ENCODE measurements around the gene PRR14. TPM values are rescaled to one million over a fixed set of nuclear protein-coding genes. Genes with fewer than 3 reads are reported as not detected.
A peak's percentile ranks its signal among the peaks of the same experiment; 100 is the strongest.
"Not testable (repeated sequence)": the region's sequence is repeated elsewhere in the genome, so short reads cannot be mapped to it uniquely, and the experiment has no call there.

The PRR14 gene
- total and polyA plus RNA-seq, 7 donors: 20.8 to 51.4 (median 31.6) TPM

- TF ChIP-seq POLR2AphosphoS5 (IDR thresholded peaks at IDR 0.05): no peak
- TF ChIP-seq EP300 (IDR thresholded peaks at IDR 0.05): no peak
- no peak for TF ChIP-seq POLR2A (IDR thresholded peaks at IDR 0.05)
- TF ChIP-seq, protein P1, sequence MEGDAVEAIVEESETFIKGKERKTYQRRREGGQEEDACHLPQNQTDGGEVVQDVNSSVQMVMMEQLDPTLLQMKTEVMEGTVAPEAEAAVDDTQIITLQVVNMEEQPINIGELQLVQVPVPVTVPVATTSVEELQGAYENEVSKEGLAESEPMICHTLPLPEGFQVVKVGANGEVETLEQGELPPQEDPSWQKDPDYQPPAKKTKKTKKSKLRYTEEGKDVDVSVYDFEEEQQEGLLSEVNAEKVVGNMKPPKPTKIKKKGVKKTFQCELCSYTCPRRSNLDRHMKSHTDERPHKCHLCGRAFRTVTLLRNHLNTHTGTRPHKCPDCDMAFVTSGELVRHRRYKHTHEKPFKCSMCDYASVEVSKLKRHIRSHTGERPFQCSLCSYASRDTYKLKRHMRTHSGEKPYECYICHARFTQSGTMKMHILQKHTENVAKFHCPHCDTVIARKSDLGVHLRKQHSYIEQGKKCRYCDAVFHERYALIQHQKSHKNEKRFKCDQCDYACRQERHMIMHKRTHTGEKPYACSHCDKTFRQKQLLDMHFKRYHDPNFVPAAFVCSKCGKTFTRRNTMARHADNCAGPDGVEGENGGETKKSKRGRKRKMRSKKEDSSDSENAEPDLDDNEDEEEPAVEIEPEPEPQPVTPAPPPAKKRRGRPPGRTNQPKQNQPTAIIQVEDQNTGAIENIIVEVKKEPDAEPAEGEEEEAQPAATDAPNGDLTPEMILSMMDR (IDR thresholded peaks at IDR 0.05): no peak
- no peaks in the 10 kb centered on the region for H3K36me3 ChIP-seq
- H3K4me1 ChIP-seq: peaks cover 0 to 7% (median 3%) of the 10 kb centered on the region in 4 donors
- WGBS, 2 donors: 82 to 83% methylated on average over 4 of the region's 4 CpGs
- H3K4me3 ChIP-seq: no peak overlapping the region
- no peak for DNase-seq
- peaks cover 0 to 3% (median 0%) of the 10 kb centered on the region in 3 donors for H3K27me3 ChIP-seq
- no peak overlapping the region for H3K27ac ChIP-seq
- intact Hi-C loops (cut with DNase I): no loop called here
- no peaks in the 10 kb centered on the region for H3K9me3 ChIP-seq
Measured at GRCh38 chr16:30691907-30692306, 41.1 kb downstream of the PRR14 start.

- no peak for TF ChIP-seq POLR2AphosphoS5 (IDR thresholded peaks at IDR 0.05)
- no peak for DNase-seq
- H3K9me3 ChIP-seq: no peaks in the 10 kb centered on the region
- peaks cover 0 to 11% (median 5%) of the 10 kb centered on the region in 4 donors for H3K4me1 ChIP-seq
- 81 to 84% methylated on average over 10 of the region's 10 CpGs for WGBS, 2 donors
- intact Hi-C loops (cut with DNase I): no loop called here
- H3K27ac ChIP-seq: no peak overlapping the region
- H3K27me3 ChIP-seq: peaks cover 0 to 3% (median 0%) of the 10 kb centered on the region in 3 donors
- no peak overlapping the region for H3K4me3 ChIP-seq
- no peaks in the 10 kb centered on the region for H3K36me3 ChIP-seq
Measured at GRCh38 chr16:30692396-30693064, 41.8 kb downstream of the PRR14 start.

DNA sequence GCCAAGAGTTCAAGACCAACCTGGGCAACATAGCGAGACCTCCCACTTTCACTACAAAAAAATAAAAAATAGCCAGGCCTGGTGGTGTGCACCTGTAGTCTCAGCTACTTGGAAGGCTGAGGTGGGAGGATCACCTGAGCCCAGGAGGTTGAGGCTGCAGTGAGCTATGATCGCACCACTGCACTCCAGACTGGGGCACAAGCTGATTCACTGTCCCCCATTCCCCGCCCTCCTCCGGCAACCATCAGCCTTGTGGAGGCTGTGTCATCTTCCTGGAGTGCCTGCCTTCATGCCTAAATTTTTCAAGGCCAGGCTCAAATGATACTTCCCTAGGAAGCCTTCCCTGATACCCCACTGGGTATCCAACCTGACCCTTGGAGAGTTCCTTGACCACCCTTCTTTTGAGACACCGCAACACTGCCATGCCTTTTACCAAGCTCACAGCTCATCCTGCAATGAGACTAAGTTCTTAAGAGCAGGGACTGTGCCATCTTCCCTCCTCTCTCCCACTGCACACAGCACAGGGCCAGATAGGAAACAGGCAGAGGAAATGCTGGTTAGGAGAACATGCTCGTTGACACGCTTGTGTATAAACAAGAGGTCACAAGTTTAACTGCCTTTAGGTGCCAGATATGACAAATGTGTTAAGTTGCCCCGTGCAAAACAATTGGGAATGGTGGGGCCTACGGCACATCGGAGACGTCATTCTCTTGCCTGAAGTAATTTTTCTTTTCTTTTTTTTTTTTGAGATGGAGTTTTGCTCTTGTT, 44.4 kb downstream of the PRR14 start:
- peaks cover 0 to 2% (median 0%) of the 10 kb centered on the region in 3 donors for H3K27me3 ChIP-seq
- no peaks in the 10 kb centered on the region for H3K9me3 ChIP-seq
- 72 to 83% methylated on average over 11 of the region's 11 CpGs for WGBS, 2 donors
- peaks cover 0 to 2% (median 0%) of the 10 kb centered on the region in 4 donors for H3K36me3 ChIP-seq
- H3K4me3 ChIP-seq: no peak overlapping the region
- intact Hi-C loops (cut with DNase I): loop anchor here (5.0 kb wide), 1 partner anchor 52 kb away; the partner anchor contains the start of gene PHKG2
- TF ChIP-seq POLR2AphosphoS5 (IDR thresholded peaks at IDR 0.05): no peak
- TF ChIP-seq EP300 (IDR thresholded peaks at IDR 0.05): no peak
- TF ChIP-seq, protein P1 (IDR thresholded peaks at IDR 0.05): no peak
- no peak for TF ChIP-seq POLR2A (IDR thresholded peaks at IDR 0.05)
- H3K27ac ChIP-seq: no peak overlapping the region
- peaks cover 0 to 24% (median 15%) of the 10 kb centered on the region in 4 donors for H3K4me1 ChIP-seq
- no peak for DNase-seq

DNA sequence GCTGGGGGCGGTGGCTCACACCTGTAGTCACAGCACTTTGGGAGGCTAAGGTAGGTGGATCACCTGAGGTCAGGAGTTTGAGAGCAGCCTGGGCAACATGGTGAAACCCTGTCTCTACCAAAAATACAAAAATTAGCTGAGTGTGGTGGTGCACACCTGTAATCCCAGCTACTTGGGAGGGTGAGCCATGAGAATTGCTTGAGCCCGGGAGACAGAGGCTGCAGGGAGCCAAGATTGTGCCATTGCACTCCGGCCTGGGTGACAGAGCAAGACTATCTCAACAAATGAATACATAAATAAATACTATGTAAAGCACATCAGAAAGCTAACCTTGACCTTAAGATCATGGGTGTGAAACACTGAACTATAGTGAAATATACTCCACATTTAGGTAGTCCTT, 45.9 kb downstream of the PRR14 start:
- H3K4me1 ChIP-seq: peaks cover 0 to 32% (median 23%) of the 10 kb centered on the region in 4 donors
- H3K27me3 ChIP-seq, H3K9me3 ChIP-seq, H3K27ac ChIP-seq, DNase-seq, H3K4me3 ChIP-seq: not testable (repeated sequence)
- H3K36me3 ChIP-seq: peaks cover 8 to 17% (median 13%) of the 10 kb centered on the region in 4 donors
- intact Hi-C loops (cut with DNase I): loop anchor here (5.0 kb wide), 1 partner anchor 51 kb away; the partner anchor contains the start of gene PHKG2
- WGBS, 2 donors: 95% methylated on average over 3 of the region's 3 CpGs

GRCh38 chr16:30697264-30698138, 46.7 kb downstream of the PRR14 start:
- TF ChIP-seq POLR2A (IDR thresholded peaks at IDR 0.05): peak in 1 of 2 donors; percentile 58
- TF ChIP-seq POLR2AphosphoS5 (IDR thresholded peaks at IDR 0.05): no peak
- peak in 1 of 4 donors; percentile 2 for TF ChIP-seq EP300 (IDR thresholded peaks at IDR 0.05)
- TF ChIP-seq, protein P1 (IDR thresholded peaks at IDR 0.05): no peak
- peaks cover 8 to 24% (median 20%) of the 10 kb centered on the region in 4 donors for H3K36me3 ChIP-seq
- DNase-seq: peak; percentile 99
- H3K4me1 ChIP-seq: peaks cover 0 to 32% (median 23%) of the 10 kb centered on the region in 4 donors
- peak overlapping the region; percentile 92 to 100 (median 100) for H3K4me3 ChIP-seq
- WGBS, 2 donors: 8 to 12% methylated on average over 26 of the region's 26 CpGs
- intact Hi-C loops (cut with DNase I): loop anchor here (1.0 to 5.0 kb wide), 3 partner anchors 38 to 225 kb away; partner anchors contain the start of genes FBXL19 and PHKG2
- peak overlapping the region; percentile 97 to 100 (median 100) for H3K27ac ChIP-seq
- no peaks in the 10 kb centered on the region for H3K27me3 ChIP-seq
- H3K9me3 ChIP-seq: no peaks in the 10 kb centered on the region

Data from sigmoid colon (tissue), 7 donors.